PC-9 (cell line): ENCODE results near the gene ST8SIA6.

Source experiments
- EZH2 ChIP-seq: fragments of 200-600 bp; sonication (generic); IDR thresholded peaks from 2 replicates; pipeline ENCODE4 v1.8.0; 2017; ENCODE audit warnings: antibody characterized with exemption, low read depth
- TF ChIP-seq, protein P1 (sequence below): fragments of 200-600 bp; sonication (generic); conservative IDR thresholded peaks from 2 replicates; pipeline ENCODE4 v1.6.1; 2017; ENCODE audit warnings: mixed run types, antibody characterized with exemption, mild to moderate bottlenecking, moderate library complexity

DNA sequence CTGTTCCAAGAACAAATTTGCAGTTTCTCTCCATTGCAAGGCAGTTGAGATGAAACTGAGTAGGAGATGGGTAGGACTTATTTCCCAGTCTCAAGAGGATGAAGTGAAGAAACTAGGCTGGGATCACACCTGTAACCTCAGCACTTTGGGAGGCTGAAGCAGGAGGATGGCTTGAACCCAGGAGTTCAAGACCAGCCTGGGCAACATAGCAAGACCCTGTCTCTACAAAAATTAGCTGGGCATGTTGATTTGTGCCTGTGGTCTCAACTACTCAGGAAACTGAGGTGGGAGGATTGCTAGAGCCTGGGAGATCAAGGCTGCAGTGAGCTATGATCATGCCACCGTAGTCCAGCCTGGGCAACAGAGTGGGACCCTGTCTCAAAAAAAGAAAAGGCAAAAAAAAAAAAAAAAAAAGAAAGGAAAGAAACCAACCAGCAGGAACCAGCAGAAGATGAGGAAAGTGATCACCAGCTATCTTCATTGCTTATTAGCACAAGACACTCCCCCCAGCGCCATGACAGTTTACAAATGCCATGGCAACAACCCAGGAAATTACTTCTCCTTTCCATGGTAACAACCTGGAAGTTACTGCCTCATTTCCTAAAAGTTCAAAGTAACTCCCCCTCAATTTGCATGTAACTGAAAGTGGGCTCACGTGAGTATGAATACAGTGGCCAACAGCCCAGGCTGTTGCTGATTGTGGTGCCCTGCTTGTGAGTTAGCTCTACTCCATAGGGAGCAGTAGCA, 18.3 kb upstream of the ST8SIA6 start:
- TF ChIP-seq, protein P1, sequence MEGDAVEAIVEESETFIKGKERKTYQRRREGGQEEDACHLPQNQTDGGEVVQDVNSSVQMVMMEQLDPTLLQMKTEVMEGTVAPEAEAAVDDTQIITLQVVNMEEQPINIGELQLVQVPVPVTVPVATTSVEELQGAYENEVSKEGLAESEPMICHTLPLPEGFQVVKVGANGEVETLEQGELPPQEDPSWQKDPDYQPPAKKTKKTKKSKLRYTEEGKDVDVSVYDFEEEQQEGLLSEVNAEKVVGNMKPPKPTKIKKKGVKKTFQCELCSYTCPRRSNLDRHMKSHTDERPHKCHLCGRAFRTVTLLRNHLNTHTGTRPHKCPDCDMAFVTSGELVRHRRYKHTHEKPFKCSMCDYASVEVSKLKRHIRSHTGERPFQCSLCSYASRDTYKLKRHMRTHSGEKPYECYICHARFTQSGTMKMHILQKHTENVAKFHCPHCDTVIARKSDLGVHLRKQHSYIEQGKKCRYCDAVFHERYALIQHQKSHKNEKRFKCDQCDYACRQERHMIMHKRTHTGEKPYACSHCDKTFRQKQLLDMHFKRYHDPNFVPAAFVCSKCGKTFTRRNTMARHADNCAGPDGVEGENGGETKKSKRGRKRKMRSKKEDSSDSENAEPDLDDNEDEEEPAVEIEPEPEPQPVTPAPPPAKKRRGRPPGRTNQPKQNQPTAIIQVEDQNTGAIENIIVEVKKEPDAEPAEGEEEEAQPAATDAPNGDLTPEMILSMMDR: no peak
- TF ChIP-seq EZH2: no peak
